Lower lobe of right lung (tissue), 2 donors: ENCODE data around the gene CFL1. TPM values are rescaled to one million over a fixed set of nuclear protein-coding genes. Genes with fewer than 3 reads are reported as not detected.

ENCODE experiments used
- ATAC-seq, 2 donors: fragments of 200-7000 bp; cut with Tn5 transposase; one replicate each; pipeline ENCODE4 v1.9.1; 2020 to 2022; ENCODE audit warnings: mild to moderate bottlenecking in 2 of 2, moderate library complexity in 2 of 2
- DNase-seq: peaks from one replicate; pipeline ENCODE4 v3.0.0-alpha.2; 2020
- H3K27ac ChIP-seq: fragments of 200-600 bp; one replicate; pipeline ENCODE4 v1.8.0; 2022
- H3K27me3 ChIP-seq: fragments of 200-600 bp; one replicate; pipeline ENCODE4 v1.8.0; 2022; ENCODE audit warnings: low read depth
- H3K36me3 ChIP-seq: fragments of 200-600 bp; one replicate; pipeline ENCODE4 v1.8.0; 2022; ENCODE audit warnings: mild to moderate bottlenecking
- H3K4me1 ChIP-seq: fragments of 200-600 bp; one replicate; pipeline ENCODE4 v1.8.0; 2022
- H3K4me3 ChIP-seq: fragments of 200-600 bp; one replicate; pipeline ENCODE4 v1.8.0; 2022; ENCODE audit warnings: mild to moderate bottlenecking
- H3K9me3 ChIP-seq: fragments of 200-600 bp; one replicate; pipeline ENCODE4 v1.8.0; 2022
- intact Hi-C: fragments of 100-400 bp; cut with DNase I; formaldehyde crosslinking; loops from one replicate; pipeline ENCODE4 v1.11.0; 2022
- total RNA-seq: library from RNA; stranded (reverse); fragmentation: NEBNext Ultra II Directional; extraction: Animal tissue kit (Norgen Biotek cat#: 25700); gene quantifications from one replicate; pipeline ENCODE4 v1.2.1, GENCODE V29; 2021
- TF ChIP-seq, protein P1 (sequence below): fragments of 200-600 bp; IDR thresholded peaks from one replicate; pipeline ENCODE4 v1.8.0; 2022; ENCODE audit warnings: antibody characterized with exemption, mild to moderate bottlenecking
- donor health status: DM: no; HTN: yes; CAD: no; lungs with severe emphysema.

Gene CFL1
- total RNA-seq, 1 donor from 2014 or later, result 647 TPM

DNA sequence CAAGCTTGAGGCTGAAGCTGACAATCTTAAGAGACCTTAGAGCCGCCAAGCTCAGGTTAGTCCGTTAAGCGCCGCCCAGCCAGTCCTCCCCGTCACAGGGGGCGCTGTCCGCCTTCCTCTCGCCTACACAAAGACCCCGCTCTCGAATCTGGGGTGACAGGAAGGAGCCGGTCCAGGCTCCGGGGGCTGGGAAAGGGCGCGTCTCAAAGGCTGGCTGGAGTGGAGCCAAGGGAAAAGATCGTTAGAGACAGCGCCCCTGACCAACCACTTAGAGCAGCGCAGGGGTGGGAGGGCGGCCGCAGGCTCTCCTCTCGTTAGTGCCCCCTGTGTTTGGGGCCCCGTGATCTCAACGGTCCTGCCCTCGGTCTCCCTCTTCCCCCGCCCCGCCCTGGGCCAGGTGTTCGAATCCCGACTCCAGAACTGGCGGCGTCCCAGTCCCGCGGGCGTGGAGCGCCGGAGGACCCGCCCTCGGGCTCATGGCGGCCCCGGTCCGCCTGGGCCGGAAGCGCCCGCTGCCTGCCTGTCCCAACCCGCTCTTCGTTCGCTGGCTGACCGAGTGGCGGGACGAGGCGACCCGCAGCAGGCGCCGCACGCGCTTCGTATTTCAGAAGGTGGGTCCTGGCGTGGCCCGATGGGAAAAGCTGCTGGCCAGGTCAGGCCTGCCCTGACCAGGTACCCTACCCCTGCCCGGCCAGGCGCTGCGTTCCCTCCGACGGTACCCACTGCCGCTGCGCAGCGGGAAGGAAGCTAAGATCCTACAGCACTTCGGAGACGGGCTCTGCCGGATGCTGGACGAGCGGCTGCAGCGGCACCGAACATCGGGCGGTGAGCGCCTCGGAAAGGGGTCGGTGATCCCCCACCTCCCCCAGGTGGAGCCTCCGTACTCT is 2.5 kb upstream of the CFL1 start, which contains the start of gene MUS81:
Gene MUS81, plus strand, starts transcription at position 156 of the 887 bp plus-strand sequence. Its CDS starts 321 bp downstream, at position 477.
- H3K27ac ChIP-seq, result peak within 1 kb of the TSS; percentile 98
- ATAC-seq (peak; percentile 79 to 82), DNase-seq (peak; percentile 97)
- intact Hi-C loops, result no loop called here
- TF ChIP-seq, protein P1, sequence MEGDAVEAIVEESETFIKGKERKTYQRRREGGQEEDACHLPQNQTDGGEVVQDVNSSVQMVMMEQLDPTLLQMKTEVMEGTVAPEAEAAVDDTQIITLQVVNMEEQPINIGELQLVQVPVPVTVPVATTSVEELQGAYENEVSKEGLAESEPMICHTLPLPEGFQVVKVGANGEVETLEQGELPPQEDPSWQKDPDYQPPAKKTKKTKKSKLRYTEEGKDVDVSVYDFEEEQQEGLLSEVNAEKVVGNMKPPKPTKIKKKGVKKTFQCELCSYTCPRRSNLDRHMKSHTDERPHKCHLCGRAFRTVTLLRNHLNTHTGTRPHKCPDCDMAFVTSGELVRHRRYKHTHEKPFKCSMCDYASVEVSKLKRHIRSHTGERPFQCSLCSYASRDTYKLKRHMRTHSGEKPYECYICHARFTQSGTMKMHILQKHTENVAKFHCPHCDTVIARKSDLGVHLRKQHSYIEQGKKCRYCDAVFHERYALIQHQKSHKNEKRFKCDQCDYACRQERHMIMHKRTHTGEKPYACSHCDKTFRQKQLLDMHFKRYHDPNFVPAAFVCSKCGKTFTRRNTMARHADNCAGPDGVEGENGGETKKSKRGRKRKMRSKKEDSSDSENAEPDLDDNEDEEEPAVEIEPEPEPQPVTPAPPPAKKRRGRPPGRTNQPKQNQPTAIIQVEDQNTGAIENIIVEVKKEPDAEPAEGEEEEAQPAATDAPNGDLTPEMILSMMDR, result peak; percentile 86
- no peaks in the 10 kb centered on the region for H3K9me3 ChIP-seq
- H3K4me3 ChIP-seq, result peak within 1 kb of the TSS; percentile 92
- no peaks in the 10 kb centered on the region for H3K27me3 ChIP-seq
- peaks cover 49% of the 10 kb centered on the region for H3K36me3 ChIP-seq
- H3K4me1 ChIP-seq, result peaks cover 49% of the 10 kb centered on the region

GRCh38 chr11:65859812-65860277 is 1.9 kb upstream of the CFL1 start:
- Histone ChIP-seq H3K4me1 (peaks cover 55% of the 10 kb centered on the region), H3K27me3 (no peaks in the 10 kb centered on the region), H3K36me3 (peaks cover 49% of the 10 kb centered on the region), H3K27ac (peak overlapping the region; percentile 98), H3K4me3 (peak overlapping the region; percentile 92), H3K9me3 (no peaks in the 10 kb centered on the region)
- ATAC-seq, result no peak
- no peak for DNase-seq
- intact Hi-C loops, result no loop called here
- TF ChIP-seq, protein P1, result no peak

DNA sequence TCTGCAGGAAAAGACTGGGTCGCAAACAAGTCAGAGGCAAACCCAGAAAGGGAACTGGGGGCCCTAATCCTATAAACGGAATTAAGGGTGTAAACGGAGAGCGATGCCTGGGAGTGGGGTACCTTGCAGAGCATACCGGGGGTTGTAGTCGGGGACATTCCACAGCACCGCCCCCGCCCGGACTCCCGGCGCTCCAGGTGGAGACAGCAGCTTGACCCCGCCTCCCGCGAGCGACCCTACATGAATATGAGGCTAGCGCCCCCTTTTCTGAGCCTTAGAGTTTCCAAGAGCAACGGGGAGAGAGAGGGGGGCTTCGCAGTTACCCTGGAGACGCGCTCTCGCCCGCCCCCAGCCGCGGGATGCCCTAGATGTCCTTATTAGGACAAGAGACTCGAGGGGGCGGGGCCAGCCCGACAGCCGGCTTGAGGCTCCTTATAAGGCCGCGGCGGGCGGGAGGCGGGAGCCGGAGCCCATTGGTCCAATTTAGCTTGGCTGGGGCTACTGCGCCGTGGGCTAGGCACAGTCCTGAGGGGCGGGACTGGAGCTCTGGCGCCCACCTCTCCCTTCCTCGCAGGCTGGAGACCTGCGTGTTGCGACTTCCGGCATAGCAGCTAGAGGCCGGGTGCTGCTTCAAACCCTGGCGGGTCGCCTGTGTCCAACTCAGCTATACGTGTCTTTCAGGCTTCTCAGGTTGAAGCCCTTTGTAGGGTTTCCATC is 1.3 kb upstream of the CFL1 start:
- intact Hi-C loops, result no loop called here

DNA sequence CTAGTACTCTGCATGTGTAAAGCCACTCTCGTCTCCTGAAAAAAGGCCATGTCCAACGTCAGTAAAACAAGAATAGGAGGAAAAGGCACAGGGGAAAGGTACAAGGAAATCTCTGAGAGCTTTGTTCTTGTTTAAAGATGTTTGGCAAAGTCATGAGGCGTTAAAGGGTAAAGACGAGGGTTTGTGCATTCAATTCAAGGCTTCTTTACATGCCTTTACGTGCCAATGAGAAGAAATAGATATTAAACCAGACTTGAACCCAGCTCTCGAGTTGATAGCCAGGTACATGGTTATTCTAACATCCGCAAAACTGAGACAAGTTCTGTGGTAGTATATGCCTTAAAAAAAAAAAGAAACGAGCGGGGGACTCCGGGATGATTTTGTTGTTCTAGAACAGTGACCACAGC is 704 bp upstream of the CFL1 start:
- Histone ChIP-seq H3K36me3 (peaks cover 49% of the 10 kb centered on the region), H3K9me3 (no peaks in the 10 kb centered on the region), H3K27me3 (no peaks in the 10 kb centered on the region), H3K27ac (peak overlapping the region; percentile 98), H3K4me1 (peaks cover 55% of the 10 kb centered on the region), H3K4me3 (peak overlapping the region; percentile 92)
- intact Hi-C loops, result no loop called here
- ATAC-seq (no peak), DNase-seq (no peak)
- TF ChIP-seq, protein P1, result no peak

More for the DNA sequence above, 1.3 kb upstream of the CFL1 start:
- no peaks in the 10 kb centered on the region for H3K27me3 ChIP-seq
- DNase-seq (peak; percentile 100), ATAC-seq (peak; percentile 82 to 86)
- H3K4me3 ChIP-seq, result peak overlapping the region; percentile 92
- H3K9me3 ChIP-seq, result no peaks in the 10 kb centered on the region
- peaks cover 49% of the 10 kb centered on the region for H3K36me3 ChIP-seq
- H3K27ac ChIP-seq, result peak overlapping the region; percentile 98
- peaks cover 55% of the 10 kb centered on the region for H3K4me1 ChIP-seq
- TF ChIP-seq, protein P1, result peak; percentile 37

DNA sequence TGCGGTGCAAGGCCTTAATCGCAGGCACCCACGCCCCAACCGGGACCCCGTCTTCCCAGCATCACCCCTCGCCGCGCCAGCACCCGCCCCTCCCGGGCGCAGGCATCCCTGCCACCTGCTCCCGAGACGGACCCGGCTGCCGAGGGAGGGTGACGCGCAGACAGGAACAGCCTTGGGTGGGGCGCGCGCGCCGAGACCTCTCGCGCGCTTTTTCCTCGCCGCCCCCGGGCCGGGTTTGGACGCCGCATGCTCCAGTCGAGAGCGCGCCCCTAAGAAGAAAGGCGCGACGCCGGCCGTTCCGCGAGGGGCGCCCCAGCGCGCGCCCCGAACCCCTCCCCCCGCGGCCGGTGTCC is 504 bp downstream of the CFL1 start:
- H3K9me3 ChIP-seq, result no peaks in the 10 kb centered on the region
- TF ChIP-seq, protein P1, result no peak
- peak overlapping the region; percentile 98 for H3K27ac ChIP-seq
- no peak for DNase-seq
- peaks cover 50% of the 10 kb centered on the region for H3K4me1 ChIP-seq
- no peaks in the 10 kb centered on the region for H3K27me3 ChIP-seq
- no peak for ATAC-seq
- H3K36me3 ChIP-seq, result peaks cover 49% of the 10 kb centered on the region
- H3K4me3 ChIP-seq, result peak overlapping the region; percentile 92
- intact Hi-C loops, result no loop called here
